Measurements from ENCODE around the gene ADD3.

The ADD3 gene

DNA sequence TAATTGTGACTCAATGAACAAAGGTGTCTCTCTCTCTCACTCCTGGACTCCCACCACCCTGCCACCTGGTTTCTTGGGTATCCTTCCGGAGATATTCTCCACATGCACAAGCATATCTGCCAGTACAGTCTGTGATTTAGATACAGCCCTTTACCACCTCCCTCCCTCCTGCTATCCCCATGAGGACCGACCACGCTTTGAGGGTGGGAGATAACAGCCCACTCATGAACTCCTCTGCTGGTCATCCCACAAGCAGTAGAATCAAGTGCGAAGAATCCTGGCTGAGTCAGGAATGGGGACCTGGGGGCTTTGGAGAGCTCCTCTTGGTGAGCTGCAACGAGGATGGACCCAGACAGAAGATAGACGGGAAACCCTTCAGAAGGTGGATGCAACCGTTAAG, 171.4 kb downstream of the ADD3 start:
- TF ChIP-seq WT1 (tag by site-specific recombination; IDR thresholded peaks at IDR 0.05) (no peak), ZNF585B (tag by site-specific recombination; IDR thresholded peaks at IDR 0.05) (no peak), ZNF660 (tag by site-specific recombination; IDR thresholded peaks at IDR 0.05) (no peak), EGR2 (tag by site-specific recombination; IDR thresholded peaks at IDR 0.05; ENCODE audit: low read depth) (peak; percentile 61), ZNF629 (tag by site-specific recombination; IDR thresholded peaks at IDR 0.05) (no peak), ZFHX2 (tag by site-specific recombination; conservative IDR thresholded peaks at IDR 0.05) (peak; percentile 44)
- H3K4me3 ChIP-seq (ENCODE audit: low read depth, low read length): no peak overlapping the region
- H3K9me3 ChIP-seq (ENCODE audit: control insufficient read depth, insufficient read depth, low read depth, low read length): no peaks in the 10 kb centered on the region
- H3K4me1 ChIP-seq (ENCODE audit: control insufficient read depth, insufficient read depth, low read length): no peaks in the 10 kb centered on the region
- H3K36me3 ChIP-seq (ENCODE audit: control insufficient read depth in 2 of 2, insufficient read depth in 1 of 2, low read length in 2 of 2): no peaks in the 10 kb centered on the region
- ChIA-PET POLR2A (no interaction called here), CTCF (no interaction called here)
- no peak overlapping the region for H3K27ac ChIP-seq (ENCODE audit: extremely low read depth, low read depth, low read length)

DNA sequence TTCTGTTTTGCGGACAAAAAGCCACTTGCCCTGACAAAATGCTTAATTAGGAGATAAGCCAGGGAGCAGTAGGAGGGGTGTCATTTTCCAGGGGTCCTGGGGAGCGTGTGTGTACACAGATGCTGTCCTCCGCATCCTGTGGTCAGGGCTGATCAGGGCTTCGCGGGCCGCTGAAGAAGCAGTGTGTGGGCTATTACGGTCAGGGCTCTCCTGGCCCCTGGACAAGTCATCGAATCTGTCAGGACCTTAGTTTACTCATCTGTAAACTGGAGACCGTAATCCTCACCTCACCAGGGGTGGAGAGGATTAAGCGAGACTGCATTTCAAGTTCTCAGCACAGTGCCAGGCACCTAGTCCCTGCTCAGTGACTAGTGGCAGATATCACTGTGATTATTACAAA, 173.7 kb downstream of the ADD3 start:
- no peaks in the 10 kb centered on the region for H3K4me1 ChIP-seq (ENCODE audit: control insufficient read depth, insufficient read depth, low read length)
- H3K27ac ChIP-seq (ENCODE audit: extremely low read depth, low read depth, low read length): no peak overlapping the region
- H3K4me3 ChIP-seq (ENCODE audit: low read depth, low read length): no peak overlapping the region
- no peaks in the 10 kb centered on the region for H3K9me3 ChIP-seq (ENCODE audit: control insufficient read depth, insufficient read depth, low read depth, low read length)
- CTCF ChIA-PET: interaction anchor here (0.6 kb wide), 1 partner anchor 251 kb away, joined by 4 read pairs; no protein-coding TSS in a partner anchor
- no peaks in the 10 kb centered on the region for H3K36me3 ChIP-seq (ENCODE audit: control insufficient read depth in 2 of 2, insufficient read depth in 1 of 2, low read length in 2 of 2)
- POLR2A ChIA-PET: no interaction called here
- TF ChIP-seq, protein P1, sequence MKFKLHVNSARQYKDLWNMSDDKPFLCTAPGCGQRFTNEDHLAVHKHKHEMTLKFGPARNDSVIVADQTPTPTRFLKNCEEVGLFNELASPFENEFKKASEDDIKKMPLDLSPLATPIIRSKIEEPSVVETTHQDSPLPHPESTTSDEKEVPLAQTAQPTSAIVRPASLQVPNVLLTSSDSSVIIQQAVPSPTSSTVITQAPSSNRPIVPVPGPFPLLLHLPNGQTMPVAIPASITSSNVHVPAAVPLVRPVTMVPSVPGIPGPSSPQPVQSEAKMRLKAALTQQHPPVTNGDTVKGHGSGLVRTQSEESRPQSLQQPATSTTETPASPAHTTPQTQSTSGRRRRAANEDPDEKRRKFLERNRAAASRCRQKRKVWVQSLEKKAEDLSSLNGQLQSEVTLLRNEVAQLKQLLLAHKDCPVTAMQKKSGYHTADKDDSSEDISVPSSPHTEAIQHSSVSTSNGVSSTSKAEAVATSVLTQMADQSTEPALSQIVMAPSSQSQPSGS (tag by site-specific recombination; IDR thresholded peaks at IDR 0.05; ENCODE audit: low read depth): no peak
- TF ChIP-seq SCRT1 (tag by site-specific recombination; IDR thresholded peaks at IDR 0.05; ENCODE audit: borderline replicate concordance) (no peak), KLF9 (tag by site-specific recombination; IDR thresholded peaks at IDR 0.05; ENCODE audit: low read depth) (no peak), ZFHX2 (tag by site-specific recombination; conservative IDR thresholded peaks at IDR 0.05) (no peak), ZNF670 (tag by site-specific recombination; IDR thresholded peaks at IDR 0.05; ENCODE audit: low read depth) (no peak), OSR2 (tag by site-specific recombination; IDR thresholded peaks at IDR 0.05) (no peak), ZNF138 (tag by site-specific recombination; IDR thresholded peaks at IDR 0.05; ENCODE audit: borderline replicate concordance) (no peak), KLF10 (tag by site-specific recombination; IDR thresholded peaks at IDR 0.05) (no peak), BCL11B (tag by site-specific recombination; IDR thresholded peaks at IDR 0.05; ENCODE audit: low read depth) (no peak), ZNF530 (tag by site-specific recombination; IDR thresholded peaks at IDR 0.05; ENCODE audit: low read depth) (no peak), ZNF140 (tag by site-specific recombination; IDR thresholded peaks at IDR 0.05) (no peak), ZNF391 (tag by site-specific recombination; IDR thresholded peaks at IDR 0.05; ENCODE audit: borderline replicate concordance, low read depth) (no peak), ZNF132 (tag by site-specific recombination; IDR thresholded peaks at IDR 0.05; ENCODE audit: borderline replicate concordance) (no peak), ZNF48 (tag by site-specific recombination; IDR thresholded peaks at IDR 0.05) (no peak), ZNF24 (tag by site-specific recombination; IDR thresholded peaks at IDR 0.05) (no peak), BCL11A (tag by site-specific recombination; IDR thresholded peaks at IDR 0.05; ENCODE audit: low read depth) (no peak), ZFP3 (tag by site-specific recombination; IDR thresholded peaks at IDR 0.05; ENCODE audit: low read depth) (no peak)
- TF ChIP-seq, protein P2, sequence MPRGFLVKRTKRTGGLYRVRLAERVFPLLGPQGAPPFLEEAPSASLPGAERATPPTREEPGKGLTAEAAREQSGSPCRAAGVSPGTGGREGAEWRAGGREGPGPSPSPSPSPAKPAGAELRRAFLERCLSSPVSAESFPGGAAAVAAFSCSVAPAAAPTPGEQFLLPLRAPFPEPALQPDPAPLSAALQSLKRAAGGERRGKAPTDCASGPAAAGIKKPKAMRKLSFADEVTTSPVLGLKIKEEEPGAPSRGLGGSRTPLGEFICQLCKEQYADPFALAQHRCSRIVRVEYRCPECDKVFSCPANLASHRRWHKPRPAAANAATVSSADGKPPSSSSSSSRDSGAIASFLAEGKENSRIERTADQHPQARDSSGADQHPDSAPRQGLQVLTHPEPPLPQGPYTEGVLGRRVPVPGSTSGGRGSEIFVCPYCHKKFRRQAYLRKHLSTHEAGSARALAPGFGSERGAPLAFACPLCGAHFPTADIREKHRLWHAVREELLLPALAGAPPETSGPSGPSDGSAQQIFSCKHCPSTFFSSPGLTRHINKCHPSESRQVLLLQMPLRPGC (tag by site-specific recombination; IDR thresholded peaks at IDR 0.05): no peak
- TF ChIP-seq, protein P3, sequence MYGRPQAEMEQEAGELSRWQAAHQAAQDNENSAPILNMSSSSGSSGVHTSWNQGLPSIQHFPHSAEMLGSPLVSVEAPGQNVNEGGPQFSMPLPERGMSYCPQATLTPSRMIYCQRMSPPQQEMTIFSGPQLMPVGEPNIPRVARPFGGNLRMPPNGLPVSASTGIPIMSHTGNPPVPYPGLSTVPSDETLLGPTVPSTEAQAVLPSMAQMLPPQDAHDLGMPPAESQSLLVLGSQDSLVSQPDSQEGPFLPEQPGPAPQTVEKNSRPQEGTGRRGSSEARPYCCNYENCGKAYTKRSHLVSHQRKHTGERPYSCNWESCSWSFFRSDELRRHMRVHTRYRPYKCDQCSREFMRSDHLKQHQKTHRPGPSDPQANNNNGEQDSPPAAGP (tag by site-specific recombination; IDR thresholded peaks at IDR 0.05): no peak
- TF ChIP-seq, protein P4, sequence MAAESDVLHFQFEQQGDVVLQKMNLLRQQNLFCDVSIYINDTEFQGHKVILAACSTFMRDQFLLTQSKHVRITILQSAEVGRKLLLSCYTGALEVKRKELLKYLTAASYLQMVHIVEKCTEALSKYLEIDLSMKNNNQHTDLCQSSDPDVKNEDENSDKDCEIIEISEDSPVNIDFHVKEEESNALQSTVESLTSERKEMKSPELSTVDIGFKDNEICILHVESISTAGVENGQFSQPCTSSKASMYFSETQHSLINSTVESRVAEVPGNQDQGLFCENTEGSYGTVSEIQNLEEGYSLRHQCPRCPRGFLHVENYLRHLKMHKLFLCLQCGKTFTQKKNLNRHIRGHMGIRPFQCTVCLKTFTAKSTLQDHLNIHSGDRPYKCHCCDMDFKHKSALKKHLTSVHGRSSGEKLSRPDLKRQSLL (tag by site-specific recombination; IDR thresholded peaks at IDR 0.05): no peak

Data from HEK293 (cell line).